Spleen (tissue), 11 donors: ENCODE measurements around the gene GAB4. TPM values are rescaled to one million over a fixed set of nuclear protein-coding genes. Genes with fewer than 3 reads are reported as not detected.
"Not testable (repeated sequence)": the region's sequence is repeated elsewhere in the genome, so short reads cannot be mapped to it uniquely, and the experiment has no call there.

Experiments used
- DNase-seq: peaks from one replicate; pipeline ENCODE4 v3.0.0-alpha.2; 2020
- H3K27ac ChIP-seq, 8 donors: fragments of 200-600 bp; sonication (generic) in 7 of 8; 1 replicate in 4 of 8; 2 replicates in 4 of 8; pipeline versions ENCODE4 v1.5.0 to v1.8.0; 2016 to 2021; ENCODE audit warnings: inconsistent platforms in 4 of 8, mild to moderate bottlenecking in 4 of 8, moderate library complexity in 1 of 8
- H3K27me3 ChIP-seq, 7 donors: fragments of 200-600 bp; sonication (generic) in 6 of 7; replicated peaks in 1 of 7; 1 replicate in 4 of 7; 2 replicates in 3 of 7; pipeline versions ENCODE4 v1.5.0 to v1.8.0; 2016 to 2021; ENCODE audit warnings: inconsistent platforms in 3 of 7, mild to moderate bottlenecking in 1 of 7
- H3K36me3 ChIP-seq, 6 donors: fragments of 200-600 bp; sonication (generic) in 5 of 6; 1 replicate in 4 of 6; 2 replicates in 2 of 6; pipeline versions ENCODE4 v1.5.0 to v1.8.0; 2016 to 2021; ENCODE audit warnings: inconsistent platforms in 2 of 6
- H3K4me1 ChIP-seq, 6 donors: fragments of 200-600 bp; sonication (generic) in 5 of 6; 1 replicate in 3 of 6; 2 replicates in 3 of 6; pipeline versions ENCODE4 v1.5.0 to v1.8.0; 2016 to 2021; ENCODE audit warnings: inconsistent platforms in 3 of 6
- H3K4me3 ChIP-seq, 8 donors: fragments of 200-600 bp; sonication (generic) in 7 of 8; 1 replicate in 4 of 8; 2 replicates in 4 of 8; pipeline versions ENCODE4 v1.5.0 to v1.8.0; 2016 to 2021; ENCODE audit warnings: inconsistent platforms in 4 of 8, mild to moderate bottlenecking in 4 of 8, moderate library complexity in 2 of 8
- H3K9me3 ChIP-seq, 8 donors: fragments of 200-600 bp; sonication (generic) in 7 of 8; 1 replicate in 4 of 8; 2 replicates in 4 of 8; pipeline versions ENCODE4 v1.5.0 to v1.8.0; 2016 to 2021; ENCODE audit warnings: inconsistent platforms in 4 of 8
- CTCF ChIP-seq, 11 experiments: fragments of 200-600 bp in 7 of 11; fragments of 450-650 bp in 4 of 11; sonication (generic) in 4 of 11; IDR thresholded peaks in 8 of 11; conservative IDR thresholded peaks in 3 of 11; 1 replicate in 7 of 11; 2 replicates in 4 of 11; pipeline versions ENCODE4 v1.4.0 to v1.8.0; 2016 to 2021; ENCODE audit warnings: antibody characterized with exemption in 11 of 11, inconsistent platforms in 4 of 11, mild to moderate bottlenecking in 1 of 11
- POLR2A ChIP-seq, 3 donors: fragments of 450-650 bp; IDR thresholded peaks; one replicate each; pipeline ENCODE4 v1.5.1; 2017; ENCODE audit warnings: antibody characterized with exemption in 3 of 3, mild to moderate bottlenecking in 1 of 3
- POLR2AphosphoS5 ChIP-seq, 3 donors: sonication (generic); formaldehyde crosslinking; IDR thresholded peaks; one replicate each; pipeline ENCODE4 v1.5.1; 2017; ENCODE audit warnings: antibody characterized with exemption in 3 of 3
- WGBS, 5 donors: extraction: QIAGEN DNeasy Blood & Tissue Kit in 3 of 5; methylation state at CpG; one replicate each; pipeline versions ENCODE4 v1.1.5 to v1.1.7; 2013 to 2018; 5-methylcytosine and 5-hydroxymethylcytosine counted together
- intact Hi-C: fragments of 100-400 bp; cut with DNase I; formaldehyde crosslinking; loops from one replicate; pipeline ENCODE4 v1.15.0; 2023; ENCODE audit warnings: low total_unique reads
- polyA plus RNA-seq, 3 donors: library from polyadenylated mRNA; stranded (reverse); fragments of 200-250 nt; gene quantifications; one replicate each; pipeline ENCODE4 v1.2.1, GENCODE V29; 2013
- total RNA-seq, 7 donors: library from RNA; depleted of rRNA in 3 of 7; stranded (reverse); fragments of >200 nt in 3 of 7; fragmentation: NEBNext Ultra II Directional in 4 of 7; extraction: Animal tissue kit (Norgen Biotek cat#: 25700) in 4 of 7; gene quantifications; one replicate each; pipeline versions ENCODE4 v1.1.0 to v1.2.1, GENCODE V29; 2016 to 2021
- donor health status: healthy with polysubstance abuse.
- donor health status: DM: no; HTN: no; CAD: no; lungs with moderate emphysema.
- donor health status: DM: no; HTN: no; CAD: no.
- donor health status: Bipolar disorder and iron deficiency.
- donor health status: healthy.
- donor health status: DM: no; HTN: no; CAD: no.
- donor health status: DM: yes; HTN: yes; CAD: no.

Gene GAB4
- total and polyA plus RNA-seq, 10 donors, result 0.03 to 0.46 (median 0.25) TPM; not detected in 7

- WGBS, 5 donors, result 56 to 74% (median 61%) methylated on average over 5 of the region's 5 CpGs
- intact Hi-C loops, result no loop called here
These were observed 38.7 kb upstream of the GAB4 start for GRCh38 chr22:17046566-17047348.

GRCh38 chr22:17043521-17043920, 35.5 kb upstream of the GAB4 start:
- peaks cover 0 to 6% (median 0%) of the 10 kb centered on the region in 6 donors for H3K4me1 ChIP-seq
- no peak overlapping the region for H3K4me3 ChIP-seq
- peaks cover 0 to 7% (median 0%) of the 10 kb centered on the region in 7 donors for H3K27me3 ChIP-seq
- no peak for DNase-seq
- TF ChIP-seq POLR2AphosphoS5 (IDR thresholded peaks at IDR 0.05), result no peak
- no peak for TF ChIP-seq CTCF (IDR thresholded peaks at IDR 0.05 in 8 of 11, conservative IDR thresholded peaks at IDR 0.05 in 3 of 11)
- no peak for TF ChIP-seq POLR2A (IDR thresholded peaks at IDR 0.05)
- intact Hi-C loops, result no loop called here
- H3K27ac ChIP-seq, result no peak overlapping the region
- H3K9me3 ChIP-seq, result no peaks in the 10 kb centered on the region
- H3K36me3 ChIP-seq, result peaks cover 0 to 5% (median 0%) of the 10 kb centered on the region in 6 donors

More at GRCh38 chr22:17046566-17047348, 38.7 kb upstream of the GAB4 start:
- no peaks in the 10 kb centered on the region for H3K9me3 ChIP-seq
- peak overlapping the region in 1 of 8 donors; percentile 32 for H3K27ac ChIP-seq
- H3K4me3 ChIP-seq, result no peak overlapping the region
- H3K4me1 ChIP-seq, result peaks cover 0 to 6% (median 0%) of the 10 kb centered on the region in 6 donors
- no peaks in the 10 kb centered on the region for H3K27me3 ChIP-seq
- TF ChIP-seq POLR2A (IDR thresholded peaks at IDR 0.05), result no peak
- no peak for TF ChIP-seq CTCF (IDR thresholded peaks at IDR 0.05 in 8 of 11, conservative IDR thresholded peaks at IDR 0.05 in 3 of 11)
- no peak for TF ChIP-seq POLR2AphosphoS5 (IDR thresholded peaks at IDR 0.05)
- no peak for DNase-seq
- peaks cover 0 to 9% (median 0%) of the 10 kb centered on the region in 6 donors for H3K36me3 ChIP-seq

GRCh38 chr22:17036842-17037711, 29.1 kb upstream of the GAB4 start:
- H3K9me3 ChIP-seq, intact Hi-C loops, H3K36me3 ChIP-seq, DNase-seq: not testable (repeated sequence)
- Histone ChIP-seq H3K4me1 (peaks cover 0 to 20% (median 7%) of the 10 kb centered on the region in 6 donors), H3K4me3 (peak overlapping the region; percentile 12 to 67 (median 25)), H3K27ac (peak overlapping the region in 3 of 8 donors; percentile 63 to 73 (median 70)), H3K27me3 (peaks cover 0 to 41% (median 11%) of the 10 kb centered on the region in 7 donors)
- WGBS, 5 donors, result 33 to 78% (median 38%) methylated on average over 9 to 36 of the region's 56 CpGs

GRCh38 chr22:17035976-17036841, 28.2 kb upstream of the GAB4 start:
- Histone ChIP-seq H3K4me1 (peaks cover 0 to 20% (median 7%) of the 10 kb centered on the region in 6 donors), H3K27ac (peak overlapping the region in 3 of 8 donors; percentile 28 to 73 (median 50)), H3K4me3 (peak overlapping the region in 7 of 8 donors; percentile 21 to 67 (median 26)), H3K27me3 (peaks cover 0 to 41% (median 11%) of the 10 kb centered on the region in 7 donors)
- H3K9me3 ChIP-seq, H3K36me3 ChIP-seq, DNase-seq, intact Hi-C loops: not testable (repeated sequence)
- 29 to 36% (median 33%) methylated on average over 39 to 56 of the region's 56 CpGs for WGBS, 5 donors
